Hematopoietic multipotent progenitor cell treated with erythropoietin and hydrocortisone succinate and interleukin-3 and kit ligand, for 8 days (in vitro differentiated cells): Measurements from ENCODE around the gene TGM4.
"Not testable (repeated sequence)": the region's sequence is repeated elsewhere in the genome, so short reads cannot be mapped to it uniquely, and the experiment has no call there.

Source experiments
- DNase-seq: peaks from one replicate; pipeline ENCODE4 v3.0.0-alpha.2; 2015

The TGM4 gene

GRCh38 chr3:44918087-44918486 is 43.7 kb downstream of the TGM4 start:
- no peak for DNase-seq

- no peak for DNase-seq
These were observed 44.2 kb downstream of the TGM4 start for GRCh38 chr3:44918581-44918980.

- no peak for DNase-seq
These were observed 45.7 kb downstream of the TGM4 start for GRCh38 chr3:44920081-44920480.

GRCh38 chr3:44923632-44924456 is 49.4 kb downstream of the TGM4 start:
- no peak for DNase-seq

- no peak for DNase-seq
These were observed 50.2 kb downstream of the TGM4 start for GRCh38 chr3:44924457-44925084.

- no peak for DNase-seq
These were observed 51.8 kb downstream of the TGM4 start for GRCh38 chr3:44926172-44926571.

- peak; percentile 96 for DNase-seq
These were observed 52.5 kb downstream of the TGM4 start for GRCh38 chr3:44926921-44927320.

- DNase-seq = peak; percentile 66
These were observed 53.0 kb downstream of the TGM4 start for GRCh38 chr3:44927371-44927770.

- no peak for DNase-seq
These were observed 55.4 kb downstream of the TGM4 start for GRCh38 chr3:44929782-44930181.

GRCh38 chr3:44930911-44931310 is 56.5 kb downstream of the TGM4 start:
- DNase-seq = no peak

- no peak for DNase-seq
These were observed 57.4 kb downstream of the TGM4 start for GRCh38 chr3:44931791-44932190.

GRCh38 chr3:44932271-44932670 is 57.9 kb downstream of the TGM4 start:
- no peak for DNase-seq

- no peak for DNase-seq
These were observed 58.9 kb downstream of the TGM4 start for GRCh38 chr3:44932986-44933944.

- DNase-seq = no peak
These were observed 65.2 kb downstream of the TGM4 start for GRCh38 chr3:44939581-44940036.

GRCh38 chr3:44942202-44942921 is 68.0 kb downstream of the TGM4 start:
- DNase-seq = no peak

- no peak for DNase-seq
These were observed 73.8 kb downstream of the TGM4 start for GRCh38 chr3:44948239-44948638.

- DNase-seq = not testable (repeated sequence)
These were observed 75.4 kb downstream of the TGM4 start for GRCh38 chr3:44949770-44950169.

GRCh38 chr3:44950275-44950734 is 75.9 kb downstream of the TGM4 start:
- no peak for DNase-seq

- DNase-seq = no peak
These were observed 78.3 kb downstream of the TGM4 start for GRCh38 chr3:44952689-44953088.

GRCh38 chr3:44954304-44954703 is 79.9 kb downstream of the TGM4 start:
- no peak for DNase-seq

- DNase-seq = no peak
These were observed 80.6 kb downstream of the TGM4 start for GRCh38 chr3:44954962-44955361.

GRCh38 chr3:44955917-44956316 is 81.5 kb downstream of the TGM4 start:
- no peak for DNase-seq
